ENCODE data around the gene NOP58. TPM values are rescaled to one million over a fixed set of nuclear protein-coding genes. Genes with fewer than 3 reads are reported as not detected.

The NOP58 gene
- total RNA-seq, 4 donors from 2014 or later = 35.2 to 95.2 (median 64.5) TPM

DNA sequence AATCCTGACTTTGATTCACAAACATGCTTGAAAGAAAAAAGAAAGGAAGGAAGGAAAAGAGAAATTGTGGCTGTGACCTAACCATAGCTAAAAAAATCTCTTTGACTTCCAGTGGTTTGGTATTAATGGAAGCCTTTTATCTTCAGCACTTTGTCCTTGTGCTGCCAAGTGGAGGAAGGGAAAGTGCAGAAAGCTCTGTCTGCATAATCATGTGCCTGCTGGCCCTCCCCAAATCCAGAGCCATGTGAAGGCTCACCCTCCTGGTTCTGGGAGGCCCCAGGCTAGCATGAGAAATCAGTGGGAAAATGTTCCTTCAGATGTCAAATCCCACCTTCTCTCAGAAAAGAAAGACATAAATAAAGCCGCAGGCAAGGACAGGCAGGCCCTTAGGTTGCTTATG is 62.3 kb downstream of the NOP58 start:
- Histone ChIP-seq H3K27me3 (no peaks in the 10 kb centered on the region), H3K4me1 (no peaks in the 10 kb centered on the region), H3K27ac (no peak overlapping the region), H3K9me3 (no peaks in the 10 kb centered on the region), H3K4me3 (no peak overlapping the region), H3K36me3 (peaks cover 0 to 39% (median 0%) of the 10 kb centered on the region in 3 donors)
- WGBS, 2 donors = 92 to 100% methylated on average over 1 of the region's 1 CpG
- intact Hi-C loops (cut with DNase I) = no loop called here
- TF ChIP-seq POLR2A (IDR thresholded peaks at IDR 0.05) = no peak
- TF ChIP-seq, protein P1, sequence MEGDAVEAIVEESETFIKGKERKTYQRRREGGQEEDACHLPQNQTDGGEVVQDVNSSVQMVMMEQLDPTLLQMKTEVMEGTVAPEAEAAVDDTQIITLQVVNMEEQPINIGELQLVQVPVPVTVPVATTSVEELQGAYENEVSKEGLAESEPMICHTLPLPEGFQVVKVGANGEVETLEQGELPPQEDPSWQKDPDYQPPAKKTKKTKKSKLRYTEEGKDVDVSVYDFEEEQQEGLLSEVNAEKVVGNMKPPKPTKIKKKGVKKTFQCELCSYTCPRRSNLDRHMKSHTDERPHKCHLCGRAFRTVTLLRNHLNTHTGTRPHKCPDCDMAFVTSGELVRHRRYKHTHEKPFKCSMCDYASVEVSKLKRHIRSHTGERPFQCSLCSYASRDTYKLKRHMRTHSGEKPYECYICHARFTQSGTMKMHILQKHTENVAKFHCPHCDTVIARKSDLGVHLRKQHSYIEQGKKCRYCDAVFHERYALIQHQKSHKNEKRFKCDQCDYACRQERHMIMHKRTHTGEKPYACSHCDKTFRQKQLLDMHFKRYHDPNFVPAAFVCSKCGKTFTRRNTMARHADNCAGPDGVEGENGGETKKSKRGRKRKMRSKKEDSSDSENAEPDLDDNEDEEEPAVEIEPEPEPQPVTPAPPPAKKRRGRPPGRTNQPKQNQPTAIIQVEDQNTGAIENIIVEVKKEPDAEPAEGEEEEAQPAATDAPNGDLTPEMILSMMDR (IDR thresholded peaks at IDR 0.05) = no peak
- DNase-seq = no peak

DNA sequence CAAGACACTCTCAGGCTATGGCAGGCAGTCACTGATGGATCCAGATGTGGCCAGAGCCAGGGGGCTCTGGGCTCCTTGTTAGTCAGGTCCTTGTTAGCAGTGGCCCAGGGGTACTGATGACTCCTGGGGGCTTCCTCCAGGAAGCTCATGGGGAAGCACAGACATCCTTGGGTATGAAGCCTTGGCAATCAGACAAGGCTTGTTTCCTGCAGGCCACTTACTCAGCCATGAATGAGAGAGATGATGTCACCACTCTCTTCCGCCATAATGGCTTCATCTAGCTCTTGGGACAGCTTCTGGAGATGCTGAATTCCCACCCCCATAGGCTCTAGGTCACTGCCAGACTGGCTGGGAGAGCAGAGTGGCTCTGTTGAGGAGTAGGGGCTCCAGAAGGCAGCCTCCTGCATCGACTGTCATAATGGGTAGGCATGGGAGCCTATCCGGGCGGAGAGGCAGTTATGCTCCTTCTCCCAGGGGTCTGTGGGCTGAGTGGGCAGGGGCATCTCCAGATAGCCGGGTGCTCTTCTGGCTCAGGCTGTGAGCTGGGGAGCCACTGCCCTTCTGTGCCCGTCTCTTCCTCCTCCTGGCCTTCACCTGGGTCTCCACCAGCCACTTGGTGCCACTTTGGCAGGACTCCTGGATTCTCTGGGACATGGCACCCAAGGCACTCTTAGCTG is 70.4 kb downstream of the NOP58 start:
- H3K4me1 ChIP-seq = peaks cover 0 to 8% (median 4%) of the 10 kb centered on the region in 3 donors
- no peaks in the 10 kb centered on the region for H3K9me3 ChIP-seq
- H3K27ac ChIP-seq = no peak overlapping the region
- no peaks in the 10 kb centered on the region for H3K36me3 ChIP-seq
- no peak for DNase-seq
- no peaks in the 10 kb centered on the region for H3K27me3 ChIP-seq
- WGBS, 2 donors = 60 to 90% methylated on average over 1 to 2 of the region's 6 CpGs
- intact Hi-C loops (cut with DNase I) = no loop called here
- no peak overlapping the region for H3K4me3 ChIP-seq
- no peak for TF ChIP-seq POLR2A (IDR thresholded peaks at IDR 0.05)
- TF ChIP-seq, protein P1 (IDR thresholded peaks at IDR 0.05) = no peak

DNA sequence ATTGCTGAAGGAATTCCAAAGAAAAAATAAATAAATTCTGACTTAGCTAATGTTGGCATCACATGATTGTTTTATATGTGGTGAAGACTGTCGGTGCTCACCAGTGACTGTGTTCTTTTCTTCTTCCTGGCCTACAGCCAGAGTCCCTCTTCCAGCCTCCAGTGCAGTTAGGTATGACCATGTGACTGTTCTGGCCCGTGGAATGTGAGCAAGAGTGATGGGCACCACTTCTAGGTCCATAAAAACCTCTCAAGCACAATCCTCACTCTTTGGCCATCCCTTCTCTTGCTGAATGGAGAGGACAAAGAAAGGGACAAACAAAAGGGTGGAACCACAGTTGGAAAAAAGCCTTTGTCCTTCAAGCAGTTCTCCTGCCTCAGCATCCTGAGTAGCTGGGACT is 71.6 kb downstream of the NOP58 start:
- H3K27me3 ChIP-seq = no peaks in the 10 kb centered on the region
- 33 to 34% methylated on average over 2 of the region's 2 CpGs for WGBS, 2 donors
- no peak for DNase-seq
- TF ChIP-seq, protein P1 (IDR thresholded peaks at IDR 0.05) = no peak
- TF ChIP-seq POLR2A (IDR thresholded peaks at IDR 0.05) = no peak
- peaks cover 0 to 8% (median 4%) of the 10 kb centered on the region in 3 donors for H3K4me1 ChIP-seq
- no peak overlapping the region for H3K27ac ChIP-seq
- H3K9me3 ChIP-seq = no peaks in the 10 kb centered on the region
- intact Hi-C loops (cut with DNase I) = no loop called here
- no peaks in the 10 kb centered on the region for H3K36me3 ChIP-seq
- no peak overlapping the region for H3K4me3 ChIP-seq

DNA sequence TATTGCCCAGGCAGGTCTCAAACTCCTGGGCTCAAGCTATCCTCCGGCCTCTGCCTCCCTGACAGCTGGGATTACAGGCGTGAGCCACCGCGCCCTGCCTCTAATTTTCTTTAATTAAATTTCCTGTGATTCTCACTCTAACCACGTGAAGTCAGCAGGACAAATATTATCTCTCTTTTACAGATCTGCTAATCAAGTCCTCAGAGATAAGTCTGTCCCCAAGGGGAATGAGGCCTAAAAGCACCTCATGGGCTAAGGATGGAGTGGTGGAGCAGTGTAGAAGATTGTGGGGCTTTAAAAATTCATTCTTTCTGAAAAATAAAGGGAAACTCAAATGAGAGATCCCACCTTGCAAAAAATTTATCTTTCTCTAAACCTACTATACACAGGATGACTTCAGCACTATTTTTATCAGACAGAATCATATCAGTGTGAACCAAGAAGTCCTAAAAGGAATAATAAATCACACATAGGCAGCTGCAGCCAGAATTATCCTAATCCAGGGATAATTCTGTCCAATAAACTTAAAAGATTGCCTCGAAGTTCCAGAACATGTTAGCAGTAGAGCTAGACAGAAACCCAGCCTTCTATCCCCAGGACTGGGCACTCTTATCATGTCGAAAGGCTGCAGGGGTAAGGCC is 72.3 kb downstream of the NOP58 start:
- Histone ChIP-seq H3K27me3 (no peaks in the 10 kb centered on the region), H3K9me3 (no peaks in the 10 kb centered on the region), H3K36me3 (no peaks in the 10 kb centered on the region), H3K4me1 (peaks cover 0 to 8% (median 4%) of the 10 kb centered on the region in 3 donors), H3K4me3 (no peak overlapping the region), H3K27ac (no peak overlapping the region)
- TF ChIP-seq, protein P1 (IDR thresholded peaks at IDR 0.05) = no peak
- TF ChIP-seq POLR2A (IDR thresholded peaks at IDR 0.05) = no peak
- WGBS, 2 donors = 77 to 80% methylated on average over 7 of the region's 7 CpGs
- DNase-seq = no peak
- intact Hi-C loops (cut with DNase I) = no loop called here

DNA sequence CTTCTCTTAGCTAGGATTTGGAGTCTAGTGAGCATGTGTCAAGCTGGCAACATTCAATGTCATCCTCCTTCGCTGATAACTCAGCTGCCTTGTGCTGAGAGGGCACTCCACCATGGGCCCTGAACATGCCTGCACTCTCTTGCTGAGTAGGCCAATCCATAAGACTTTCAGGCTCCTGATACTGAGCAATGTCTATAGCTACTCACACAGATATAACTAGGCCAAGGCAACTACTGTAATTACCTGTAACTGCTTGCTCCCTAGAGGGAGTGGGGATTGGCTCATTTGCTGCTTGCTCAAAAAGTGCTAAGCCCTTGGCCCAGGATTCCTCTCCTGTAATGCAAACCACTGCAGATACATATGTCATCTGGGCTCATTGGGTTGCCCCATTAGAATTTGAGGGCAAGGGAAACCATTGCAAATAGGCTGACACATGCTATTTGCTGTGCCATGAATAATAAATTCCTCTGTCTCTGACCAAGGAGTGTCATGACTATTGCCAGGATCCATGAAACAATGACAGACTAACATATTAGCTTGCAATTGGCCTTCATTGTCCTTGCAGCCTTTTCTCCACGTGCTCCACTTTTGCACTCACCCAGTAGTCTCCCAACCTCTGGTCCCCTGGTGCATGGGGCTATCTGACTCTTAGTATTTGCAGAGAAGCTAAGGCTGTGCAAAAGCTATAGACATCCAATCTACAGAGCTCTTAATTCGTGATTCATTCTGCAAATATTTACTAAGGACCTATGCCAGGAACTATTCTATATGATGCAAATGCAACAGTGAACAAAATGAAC is 73.7 kb downstream of the NOP58 start:
- TF ChIP-seq, protein P1 (IDR thresholded peaks at IDR 0.05) = no peak
- no peak for TF ChIP-seq POLR2A (IDR thresholded peaks at IDR 0.05)
- H3K4me1 ChIP-seq = peaks cover 0 to 14% (median 4%) of the 10 kb centered on the region in 3 donors
- H3K9me3 ChIP-seq = no peaks in the 10 kb centered on the region
- no peak for DNase-seq
- H3K27ac ChIP-seq = no peak overlapping the region
- WGBS, 2 donors = 48 to 52% methylated on average over 2 to 3 of the region's 3 CpGs
- H3K4me3 ChIP-seq = no peak overlapping the region
- intact Hi-C loops (cut with DNase I) = no loop called here
- H3K27me3 ChIP-seq = no peaks in the 10 kb centered on the region
- H3K36me3 ChIP-seq = no peaks in the 10 kb centered on the region

All from esophagus squamous epithelium (tissue), 5 donors.